Suprapubic skin (tissue), 4 donors: ENCODE data around the gene ADCK2.

Experiments
- EP300 ChIP-seq: sonication (generic); formaldehyde crosslinking; IDR thresholded peaks from one replicate; pipeline ENCODE4 v1.6.1; 2017; ENCODE audit warnings: antibody characterized with exemption
- POLR2A ChIP-seq, 2 donors: fragments of 450-650 bp; IDR thresholded peaks; one replicate each; pipeline ENCODE4 v1.6.1; 2017; ENCODE audit warnings: antibody characterized with exemption in 2 of 2, mild to moderate bottlenecking in 2 of 2, moderate library complexity in 2 of 2
- POLR2AphosphoS5 ChIP-seq, 3 donors: sonication (generic); formaldehyde crosslinking; IDR thresholded peaks; one replicate each; pipeline ENCODE4 v1.6.1; 2017; ENCODE audit warnings: antibody characterized with exemption in 3 of 3
- TF ChIP-seq, protein P1 (sequence below), 2 donors: fragments of 200-600 bp in 1 of 2; fragments of 450-650 bp in 1 of 2; sonication (generic) in 1 of 2; IDR thresholded peaks; one replicate each; pipeline ENCODE4 v1.5.1; 2016 to 2019; ENCODE audit warnings: antibody characterized with exemption in 2 of 2, mild to moderate bottlenecking in 1 of 2, moderate library complexity in 1 of 2

DNA sequence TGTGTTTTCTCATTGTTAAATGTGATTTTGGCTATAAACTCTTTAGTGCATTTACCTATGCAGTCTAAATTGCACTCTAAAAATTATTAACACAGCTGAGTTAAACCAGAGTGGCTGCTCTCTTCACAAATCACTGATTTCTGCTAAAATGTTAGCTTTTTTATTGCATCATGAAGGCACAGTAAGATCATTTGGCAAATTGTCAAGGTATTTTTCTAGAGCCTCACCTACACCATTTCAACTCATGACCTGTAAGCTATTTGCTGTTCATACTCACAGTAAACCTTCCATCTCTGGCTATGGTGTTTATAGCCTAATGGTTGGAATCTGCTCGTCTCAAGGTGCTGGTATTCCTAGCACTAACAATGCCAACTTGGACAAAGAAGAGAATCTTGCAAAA, 49.5 kb downstream of the ADCK2 start:
- TF ChIP-seq, protein P1, sequence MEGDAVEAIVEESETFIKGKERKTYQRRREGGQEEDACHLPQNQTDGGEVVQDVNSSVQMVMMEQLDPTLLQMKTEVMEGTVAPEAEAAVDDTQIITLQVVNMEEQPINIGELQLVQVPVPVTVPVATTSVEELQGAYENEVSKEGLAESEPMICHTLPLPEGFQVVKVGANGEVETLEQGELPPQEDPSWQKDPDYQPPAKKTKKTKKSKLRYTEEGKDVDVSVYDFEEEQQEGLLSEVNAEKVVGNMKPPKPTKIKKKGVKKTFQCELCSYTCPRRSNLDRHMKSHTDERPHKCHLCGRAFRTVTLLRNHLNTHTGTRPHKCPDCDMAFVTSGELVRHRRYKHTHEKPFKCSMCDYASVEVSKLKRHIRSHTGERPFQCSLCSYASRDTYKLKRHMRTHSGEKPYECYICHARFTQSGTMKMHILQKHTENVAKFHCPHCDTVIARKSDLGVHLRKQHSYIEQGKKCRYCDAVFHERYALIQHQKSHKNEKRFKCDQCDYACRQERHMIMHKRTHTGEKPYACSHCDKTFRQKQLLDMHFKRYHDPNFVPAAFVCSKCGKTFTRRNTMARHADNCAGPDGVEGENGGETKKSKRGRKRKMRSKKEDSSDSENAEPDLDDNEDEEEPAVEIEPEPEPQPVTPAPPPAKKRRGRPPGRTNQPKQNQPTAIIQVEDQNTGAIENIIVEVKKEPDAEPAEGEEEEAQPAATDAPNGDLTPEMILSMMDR (IDR thresholded peaks at IDR 0.05): no peak
- TF ChIP-seq POLR2AphosphoS5 (IDR thresholded peaks at IDR 0.05) (no peak), EP300 (no peak), POLR2A (IDR thresholded peaks at IDR 0.05) (no peak)
